GM13976 (cell line): ENCODE results near the gene KRTAP11-1.

Experiments
- DNase-seq: peaks from one replicate; pipeline ENCODE4 v3.0.0; 2012; ENCODE audit warnings: low spot score
- CTCF ChIP-seq: IDR thresholded peaks from 2 replicates; pipeline ENCODE4 v1.5.1; 2012; ENCODE audit warnings: borderline replicate concordance, mild to moderate bottlenecking; ENCODE audit not compliant: insufficient read depth; ENCODE audit errors: extremely low read depth, missing control alignments, control extremely low read depth
- in situ Hi-C: fragments of 300-500 bp; cut with MboI; formaldehyde crosslinking; loops from one replicate; pipeline ENCODE4 v1.12.0; 2022; ENCODE audit warnings: low sequenced_read_pairs, mixed read lengths, inconsistent platforms; ENCODE audit not compliant: unreplicated experiment

Gene KRTAP11-1

DNA sequence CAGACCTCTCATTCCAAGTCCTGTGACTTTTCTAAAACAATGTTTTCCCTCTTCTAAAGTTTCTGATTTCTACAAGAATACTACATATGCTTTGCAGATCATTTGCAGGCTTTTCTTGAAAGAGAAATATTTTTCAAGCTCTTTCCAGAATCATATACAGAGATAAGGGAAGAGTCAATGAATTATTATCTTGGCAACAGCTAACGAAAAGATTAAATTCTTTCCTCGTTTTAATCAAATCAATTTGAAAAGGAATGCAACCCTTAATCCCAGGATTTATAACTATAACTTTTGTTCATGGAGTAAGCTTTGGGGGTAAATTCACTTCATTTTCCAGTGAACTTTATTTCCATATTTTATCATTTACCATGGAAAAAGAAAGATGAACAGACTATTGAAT, 6.9 kb downstream of the KRTAP11-1 start:
- no peak for DNase-seq
- in situ Hi-C loops: no loop called here
- no peak for TF ChIP-seq CTCF

DNA sequence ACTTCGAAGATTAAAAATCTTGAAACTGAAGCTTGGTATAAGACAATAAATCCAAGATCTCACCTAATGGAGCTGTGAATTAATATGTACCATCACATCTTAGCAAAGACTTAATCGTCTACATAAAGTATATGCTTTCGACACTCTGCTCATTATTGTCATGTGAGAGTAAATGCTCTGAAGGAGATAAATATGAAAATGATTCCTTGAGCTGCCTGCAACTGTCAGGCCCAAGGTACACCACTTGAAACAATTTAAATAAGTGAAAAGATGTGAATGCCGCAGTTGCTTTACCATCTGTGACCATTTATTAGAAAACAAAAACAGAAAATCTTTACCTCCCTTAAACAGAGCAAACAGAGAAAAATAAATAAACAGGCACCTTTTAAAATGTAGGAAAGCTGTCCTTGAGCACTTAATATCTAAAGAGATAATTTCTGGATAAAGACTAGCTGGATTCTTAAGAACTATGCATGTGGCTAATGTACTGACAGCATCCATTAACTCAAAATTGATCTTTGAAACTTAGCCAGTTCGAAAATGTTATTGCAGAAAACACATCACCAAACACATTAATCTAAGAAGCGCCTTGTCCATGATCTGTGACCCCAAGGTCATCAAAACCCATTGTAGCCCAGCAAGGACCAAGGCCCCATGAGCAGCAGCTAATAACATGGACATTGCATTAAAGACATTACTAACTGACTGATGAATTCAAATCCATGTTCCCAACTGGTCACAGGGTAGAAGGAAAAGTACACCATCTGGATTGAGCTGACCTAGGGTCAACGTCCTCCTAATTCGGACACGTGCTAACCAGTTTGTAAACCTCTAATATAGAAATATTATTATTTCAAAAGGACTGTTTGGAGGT, 33.5 kb downstream of the KRTAP11-1 start:
- in situ Hi-C loops: no loop called here
- DNase-seq: no peak
- no peak for TF ChIP-seq CTCF

DNA sequence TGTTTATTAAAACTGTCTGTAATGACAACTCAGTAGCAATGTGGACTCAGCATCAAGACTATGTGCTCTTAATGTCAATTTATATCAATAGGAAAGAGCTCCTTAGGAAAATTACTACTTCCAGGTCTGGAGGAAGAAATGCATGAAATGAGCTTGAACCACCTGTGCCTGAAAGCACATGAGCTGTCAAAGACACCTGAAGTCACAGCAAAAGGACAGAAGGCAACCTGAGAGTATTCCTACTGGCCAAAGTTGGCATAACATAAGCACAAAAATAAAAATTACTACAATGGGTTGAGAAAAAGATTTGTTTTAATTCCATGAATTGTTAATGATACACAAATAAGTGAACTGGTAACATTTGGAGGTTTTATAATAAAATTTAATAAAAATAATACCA, 38.4 kb downstream of the KRTAP11-1 start:
- in situ Hi-C loops: no loop called here
- no peak for DNase-seq
- TF ChIP-seq CTCF: no peak

GRCh38 chr21:30839304-30839703, 42.1 kb downstream of the KRTAP11-1 start:
- no peak for TF ChIP-seq CTCF
- in situ Hi-C loops: no loop called here
- no peak for DNase-seq

- no peak for DNase-seq
Measured at GRCh38 chr21:30838536-30838935, 42.8 kb downstream of the KRTAP11-1 start.

DNA sequence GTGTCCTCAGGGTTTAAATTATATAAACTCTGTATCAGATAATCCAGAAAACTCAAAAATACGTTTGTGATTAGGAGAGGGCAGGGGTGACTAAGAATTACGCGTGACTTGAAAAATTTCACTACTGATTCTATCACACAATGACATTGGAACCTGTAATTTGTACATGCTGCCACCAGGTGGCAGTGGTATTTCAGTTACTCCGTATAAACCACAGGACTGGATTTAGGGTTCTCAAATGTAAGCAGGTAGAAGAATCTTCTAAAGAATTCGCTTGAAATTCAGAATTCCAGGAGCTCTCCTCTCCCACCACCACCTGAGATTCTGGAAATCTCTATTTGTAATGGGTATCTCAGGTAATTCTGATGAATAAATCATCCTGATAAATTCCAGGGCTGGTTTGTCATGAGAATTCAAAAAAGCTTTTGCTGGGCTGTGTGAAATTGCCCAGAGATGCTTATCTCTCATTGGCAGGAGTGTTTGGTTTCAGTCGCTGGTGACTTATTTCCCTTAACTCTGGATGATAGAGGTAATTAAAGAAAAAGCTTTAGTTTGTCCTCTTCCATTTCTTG, 50.1 kb downstream of the KRTAP11-1 start:
- in situ Hi-C loops: no loop called here
- DNase-seq: peak; percentile 29
- TF ChIP-seq CTCF: peak; percentile 45

More at GRCh38 chr21:30838536-30838935, 42.8 kb downstream of the KRTAP11-1 start:
- no peak for TF ChIP-seq CTCF
- in situ Hi-C loops: no loop called here
